ENCODE measurements around the gene BACE2. TPM values are rescaled to one million over a fixed set of nuclear protein-coding genes. Genes with fewer than 3 reads are reported as not detected.

The BACE2 gene
- polyA plus RNA-seq, 1 donor (not counting 4 experiments of a cell fraction or from before 2014, with no cell fraction given) = 130 TPM

DNA sequence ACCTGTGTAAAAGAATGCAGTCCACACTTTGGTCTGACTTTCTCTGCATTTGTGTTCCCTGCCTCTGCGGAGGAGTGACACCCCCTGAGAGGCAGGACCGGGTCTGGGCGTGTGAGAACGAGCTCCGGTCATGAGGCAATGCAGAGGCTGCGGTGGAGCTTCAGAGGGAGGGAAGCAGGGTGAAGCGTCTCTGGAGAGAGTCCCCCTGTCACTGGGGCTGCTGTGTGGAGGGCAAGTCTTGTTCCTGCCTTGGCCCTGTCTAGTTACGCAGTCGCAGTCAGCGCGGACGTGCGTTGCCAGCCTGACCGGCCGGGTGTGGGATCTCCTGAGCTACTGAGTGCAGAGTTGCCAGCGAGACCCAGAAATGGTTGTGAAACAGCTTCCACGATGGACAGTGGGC, 48.5 kb downstream of the BACE2 start:
- Histone ChIP-seq H4K20me1 (ENCODE audit: control insufficient read depth, extremely low read depth, insufficient read depth, low read length) (no peaks in the 10 kb centered on the region), H2AFZ (ENCODE audit: control insufficient read depth, low read length) (no peak overlapping the region), H3K4me2 (ENCODE audit: control insufficient read depth, extremely low read depth, insufficient read depth, low read depth, low read length) (no peak overlapping the region), H3K36me3 (ENCODE audit: control insufficient read depth in 2 of 2, extremely low read depth in 1 of 2, insufficient read depth in 2 of 2, low read length in 2 of 2) (peaks cover 0 to 8% of the 10 kb centered on the region in 2 experiments), H3K9me1 (ENCODE audit: control insufficient read depth, extremely low read depth, insufficient read depth, low read length) (no peaks in the 10 kb centered on the region), H3K9me3 (ENCODE audit: control insufficient read depth, low read depth, low read length) (no peaks in the 10 kb centered on the region), H3K27me3 (ENCODE audit: control insufficient read depth, extremely low read depth, insufficient read depth, low read length) (no peaks in the 10 kb centered on the region), H3K79me2 (ENCODE audit: control insufficient read depth, insufficient read depth, low read length) (peaks cover 61% of the 10 kb centered on the region), H3K4me1 (ENCODE audit: control insufficient read depth, extremely low read depth, insufficient read depth, low read length) (no peaks in the 10 kb centered on the region), H3K4me3 (ENCODE audit: control insufficient read depth in 2 of 3, extremely low read depth in 1 of 3, insufficient read depth in 2 of 3, low read depth in 1 of 3, low read length in 3 of 3) (no peak overlapping the region), H3K9ac (ENCODE audit: control insufficient read depth, extremely low read depth, insufficient read depth, low read length) (no peak overlapping the region), H3K27ac (ENCODE audit: control insufficient read depth, insufficient read depth, low read length) (no peak overlapping the region)
- no peak for TF ChIP-seq EZH2 (IDR thresholded peaks at IDR 0.05; ENCODE audit: low read length)
- TF ChIP-seq CTCF (optimal IDR thresholded peaks at IDR 0.05 in 1 of 3, IDR thresholded peaks at IDR 0.05 in 1 of 3, conservative IDR thresholded peaks at IDR 0.05 in 1 of 3; ENCODE audit: extremely low read depth in 1 of 3, insufficient read depth in 2 of 3, low read length in 3 of 3) = no peak
- dilution Hi-C loops (cut with MboI; ENCODE audit: extremely low pct_ligation_motif_present, low sequenced_read_pairs) = no loop called here
- FAIRE-seq (no peak), DNase-seq (ENCODE audit: low read depth, low spot score) (no peak)

DNA sequence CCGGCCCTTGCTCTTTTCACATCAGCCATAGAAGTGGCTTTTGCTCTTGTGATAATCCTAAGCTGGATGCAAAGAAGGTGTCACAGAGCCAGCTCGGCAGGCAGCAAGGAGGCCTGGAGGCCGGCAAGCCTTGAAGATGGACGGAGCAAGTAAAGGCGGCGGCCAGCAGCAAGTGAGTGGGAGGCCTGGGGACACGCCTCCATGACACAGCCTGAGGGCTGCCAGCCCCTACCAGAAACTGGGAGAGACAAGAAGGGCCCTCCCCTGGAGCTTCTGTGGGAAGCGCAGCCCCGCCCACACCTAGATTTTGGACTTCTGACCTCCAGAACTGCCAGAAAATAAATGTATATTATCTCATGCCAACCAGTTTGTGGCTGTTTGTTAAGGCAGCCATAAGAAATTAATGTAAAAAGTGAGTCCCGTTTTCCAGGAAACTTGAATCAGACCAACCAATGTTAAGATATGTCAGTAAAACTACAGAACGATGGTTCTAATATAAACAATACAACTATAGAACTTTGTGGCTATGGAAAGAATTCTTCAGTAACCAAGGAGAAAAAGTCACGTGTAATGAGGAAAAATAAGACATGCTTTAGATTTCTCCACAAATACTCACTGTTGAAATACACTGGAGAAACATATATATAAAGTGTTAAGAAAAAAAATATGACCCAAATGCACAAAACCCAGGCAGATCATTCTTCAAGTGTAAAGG, 49.9 kb downstream of the BACE2 start:
- Histone ChIP-seq H3K27ac (ENCODE audit: control insufficient read depth, insufficient read depth, low read length) (no peak overlapping the region), H3K36me3 (ENCODE audit: control insufficient read depth in 2 of 2, extremely low read depth in 1 of 2, insufficient read depth in 2 of 2, low read length in 2 of 2) (peaks cover 0 to 4% of the 10 kb centered on the region in 2 experiments), H3K4me1 (ENCODE audit: control insufficient read depth, extremely low read depth, insufficient read depth, low read length) (no peaks in the 10 kb centered on the region), H3K9ac (ENCODE audit: control insufficient read depth, extremely low read depth, insufficient read depth, low read length) (no peak overlapping the region), H3K9me3 (ENCODE audit: control insufficient read depth, low read depth, low read length) (no peaks in the 10 kb centered on the region), H3K4me2 (ENCODE audit: control insufficient read depth, extremely low read depth, insufficient read depth, low read depth, low read length) (no peak overlapping the region), H3K4me3 (ENCODE audit: control insufficient read depth in 2 of 3, extremely low read depth in 1 of 3, insufficient read depth in 2 of 3, low read depth in 1 of 3, low read length in 3 of 3) (no peak overlapping the region), H4K20me1 (ENCODE audit: control insufficient read depth, extremely low read depth, insufficient read depth, low read length) (no peaks in the 10 kb centered on the region), H2AFZ (ENCODE audit: control insufficient read depth, low read length) (no peak overlapping the region), H3K9me1 (ENCODE audit: control insufficient read depth, extremely low read depth, insufficient read depth, low read length) (no peaks in the 10 kb centered on the region), H3K27me3 (ENCODE audit: control insufficient read depth, extremely low read depth, insufficient read depth, low read length) (no peaks in the 10 kb centered on the region), H3K79me2 (ENCODE audit: control insufficient read depth, insufficient read depth, low read length) (peaks cover 61% of the 10 kb centered on the region)
- TF ChIP-seq EZH2 (IDR thresholded peaks at IDR 0.05; ENCODE audit: low read length) (no peak), CTCF (optimal IDR thresholded peaks at IDR 0.05 in 1 of 3, IDR thresholded peaks at IDR 0.05 in 1 of 3, conservative IDR thresholded peaks at IDR 0.05 in 1 of 3; ENCODE audit: extremely low read depth in 1 of 3, insufficient read depth in 2 of 3, low read length in 3 of 3) (no peak)
- dilution Hi-C loops (cut with MboI; ENCODE audit: extremely low pct_ligation_motif_present, low sequenced_read_pairs) = no loop called here
- FAIRE-seq = no peak
- no peak for DNase-seq (ENCODE audit: low read depth, low spot score)

Data from keratinocyte (primary cell).